Neural cell (in vitro differentiated cells): Measurements from ENCODE around the gene C1orf226. TPM values are rescaled to one million over a fixed set of nuclear protein-coding genes. Genes with fewer than 3 reads are reported as not detected.

Source experiments
- H2AFZ ChIP-seq: fragments of 200-600, 300-800 bp; sonication (generic), shearing (Covaris generic); 2 replicates; pipeline ENCODE4 v1.6.0; 2014; ENCODE audit warnings: low read depth, mild to moderate bottlenecking, antibody characterized with exemption, low read length, moderate library complexity
- H3F3A ChIP-seq: fragments of 200-600 bp; shearing (Covaris generic); 2 replicates; pipeline ENCODE4 v1.6.1; 2016; ENCODE audit warnings: mild to moderate bottlenecking, moderate library complexity, mixed read lengths, antibody characterized with exemption, low read length; ENCODE audit not compliant: insufficient read depth, poor library complexity, severe bottlenecking
- H3K27ac ChIP-seq: fragments of 200-600, 300-800 bp; sonication (generic), shearing (Covaris generic); 2 replicates; pipeline ENCODE4 v1.5.1; 2014; ENCODE audit warnings: mild to moderate bottlenecking, low read length, moderate library complexity
- H3K27me3 ChIP-seq: fragments of 300-800, 200-600 bp; sonication (generic), shearing (Covaris generic); 2 replicates; pipeline ENCODE4 v1.6.0; 2014; ENCODE audit warnings: mild to moderate bottlenecking, low read depth, low read length, moderate library complexity; ENCODE audit not compliant: insufficient read depth
- H3K36me3 ChIP-seq: fragments of 300-800, 200-600 bp; sonication (generic), shearing (Covaris generic); 2 replicates; pipeline ENCODE4 v1.5.1; 2014; ENCODE audit warnings: mild to moderate bottlenecking, antibody characterized with exemption, low read length, moderate library complexity; ENCODE audit not compliant: insufficient read depth
- H3K4me2 ChIP-seq: fragments of 300-800, 200-600 bp; sonication (generic), shearing (Covaris generic); 2 replicates; pipeline ENCODE4 v1.6.0; 2014; ENCODE audit warnings: mild to moderate bottlenecking, low read length
- H3K4me3 ChIP-seq: fragments of 300-800, 200-600 bp; sonication (generic), shearing (Covaris generic); 2 replicates; pipeline ENCODE4 v1.5.1; 2014; ENCODE audit warnings: mild to moderate bottlenecking, low read length, moderate library complexity
- H3K79me2 ChIP-seq: fragments of 200-600 bp; shearing (Covaris generic); replicated peaks from 2 replicates; pipeline ENCODE4 v1.6.0; 2014; ENCODE audit warnings: mild to moderate bottlenecking, low read length, moderate library complexity; ENCODE audit not compliant: insufficient read depth
- H3K9ac ChIP-seq: fragments of 300-800, 200-600 bp; sonication (generic), shearing (Covaris generic); 2 replicates; pipeline ENCODE4 v1.6.1; 2016; ENCODE audit warnings: mild to moderate bottlenecking, low read length, mixed read lengths
- H3K9me2 ChIP-seq: fragments of 200-600 bp; shearing (Covaris generic); 2 replicates; pipeline ENCODE4 v1.6.1; 2016; ENCODE audit warnings: mild to moderate bottlenecking, low read length, mixed read lengths; ENCODE audit not compliant: insufficient read depth
- H3K9me3 ChIP-seq: fragments of 200-600, 300-800 bp; sonication (generic), shearing (Covaris generic); 2 replicates; pipeline ENCODE4 v1.6.1; 2016; ENCODE audit warnings: mild to moderate bottlenecking, mixed run types, low read length, moderate library complexity, mixed read lengths
- H4K20me1 ChIP-seq: fragments of 200-600 bp; shearing (Covaris generic); 2 replicates; pipeline ENCODE4 v1.6.1; 2016; ENCODE audit warnings: mild to moderate bottlenecking, mixed run types; ENCODE audit not compliant: insufficient read depth
- CTCF ChIP-seq: fragments of 450-650 bp; IDR thresholded peaks from 2 replicates; pipeline ENCODE4 v1.5.1; 2014; ENCODE audit warnings: antibody characterized with exemption, mild to moderate bottlenecking, moderate library complexity; ENCODE audit not compliant: poor library complexity, severe bottlenecking
- EP300 ChIP-seq: fragments of 450-650 bp; conservative IDR thresholded peaks from 2 replicates; pipeline ENCODE4 v1.6.1; 2014; ENCODE audit warnings: antibody characterized with exemption, mild to moderate bottlenecking, moderate library complexity; ENCODE audit not compliant: poor library complexity, severe bottlenecking
- EZH2 ChIP-seq: fragments of 200-600, 300-800 bp; shearing (Covaris generic), sonication (generic); IDR thresholded peaks from 2 replicates; pipeline ENCODE4 v1.6.1; 2014; ENCODE audit warnings: antibody characterized with exemption, low read length, borderline replicate concordance, mild to moderate bottlenecking; ENCODE audit not compliant: insufficient read depth, poor library complexity, severe bottlenecking
- MXI1 ChIP-seq: fragments of 450-650 bp; conservative IDR thresholded peaks from 2 replicates; pipeline ENCODE4 v1.6.1; 2014; ENCODE audit warnings: antibody characterized with exemption, mild to moderate bottlenecking; ENCODE audit not compliant: poor library complexity, severe bottlenecking
- POLR2AphosphoS5 ChIP-seq: IDR thresholded peaks from 2 replicates; pipeline ENCODE4 v1.6.1; 2012
- RAD21 ChIP-seq: fragments of 450-650 bp; conservative IDR thresholded peaks from 2 replicates; pipeline ENCODE4 v1.6.1; 2014; ENCODE audit warnings: antibody characterized with exemption, mild to moderate bottlenecking, moderate library complexity
- REST ChIP-seq: IDR thresholded peaks from 2 replicates; pipeline ENCODE4 v1.6.1; 2012; ENCODE audit warnings: borderline replicate concordance
- SMC3 ChIP-seq: fragments of 450-650 bp; conservative IDR thresholded peaks from 2 replicates; pipeline ENCODE4 v1.6.1; 2014; ENCODE audit warnings: antibody characterized with exemption, mild to moderate bottlenecking, moderate library complexity; ENCODE audit not compliant: poor library complexity
- TAF1 ChIP-seq: IDR thresholded peaks from 2 replicates; pipeline ENCODE4 v1.6.1; 2012; ENCODE audit warnings: low read depth
- polyA plus RNA-seq: library from polyadenylated mRNA; depleted of rRNA; stranded (reverse); fragments of >200 nt; gene quantifications from 2 replicates; pipeline ENCODE4 v1.2.3, GENCODE V29; 2014

The C1orf226 gene
- polyA plus RNA-seq, 1 donor from 2014 or later = 6.7 TPM

GRCh38 chr1:162373072-162373427 is 8.5 kb upstream of the C1orf226 start:
- H3K9ac ChIP-seq = no peak overlapping the region
- no peaks in the 10 kb centered on the region for H3K36me3 ChIP-seq

GRCh38 chr1:162373541-162374260 is 7.8 kb upstream of the C1orf226 start:
- Histone ChIP-seq H3K9me2 (no peaks in the 10 kb centered on the region), H3K27ac (no peak overlapping the region), H3K9ac (no peak overlapping the region)

More at GRCh38 chr1:162373072-162373427, 8.5 kb upstream of the C1orf226 start:
- no peaks in the 10 kb centered on the region for H3K9me3 ChIP-seq
- no peak overlapping the region for H2AFZ ChIP-seq
- H3K27me3 ChIP-seq = no peaks in the 10 kb centered on the region
- H4K20me1 ChIP-seq = no peaks in the 10 kb centered on the region
- no peaks in the 10 kb centered on the region for H3K9me2 ChIP-seq
- TF ChIP-seq EP300 = no peak
- TF ChIP-seq SMC3 = no peak
- H3K27ac ChIP-seq = no peak overlapping the region
- no peak overlapping the region for H3K4me3 ChIP-seq
- no peaks in the 10 kb centered on the region for H3F3A ChIP-seq
- no peak overlapping the region for H3K4me2 ChIP-seq
- H3K79me2 ChIP-seq = no peaks in the 10 kb centered on the region

More at GRCh38 chr1:162373541-162374260, 7.8 kb upstream of the C1orf226 start:
- H3F3A ChIP-seq = no peaks in the 10 kb centered on the region
- no peak overlapping the region for H3K4me3 ChIP-seq
- H3K27me3 ChIP-seq = no peaks in the 10 kb centered on the region
- H4K20me1 ChIP-seq = no peaks in the 10 kb centered on the region
- no peak overlapping the region for H3K4me2 ChIP-seq
- TF ChIP-seq MXI1 = no peak
- no peak for TF ChIP-seq CTCF
- no peak for TF ChIP-seq RAD21
- TF ChIP-seq POLR2AphosphoS5 = no peak
- no peak for TF ChIP-seq EP300
- TF ChIP-seq SMC3 = no peak
- TF ChIP-seq REST = no peak
- no peak for TF ChIP-seq EZH2
- TF ChIP-seq TAF1 = no peak
- no peaks in the 10 kb centered on the region for H3K36me3 ChIP-seq
- no peak overlapping the region for H2AFZ ChIP-seq
- H3K79me2 ChIP-seq = no peaks in the 10 kb centered on the region
- H3K9me3 ChIP-seq = no peaks in the 10 kb centered on the region
